GM18498 (cell line): ENCODE data around the gene COMMD1.
"Not testable (repeated sequence)": the region's sequence is repeated elsewhere in the genome, so short reads cannot be mapped to it uniquely, and the experiment has no call there.

Experiments
- ATAC-seq: cut with Tn5 transposase; IDR thresholded peaks from one replicate; pipeline ENCODE4 v1.9.1; 2021; ENCODE audit warnings: mild to moderate bottlenecking, moderate library complexity; ENCODE audit not compliant: unreplicated experiment

COMMD1 gene

DNA sequence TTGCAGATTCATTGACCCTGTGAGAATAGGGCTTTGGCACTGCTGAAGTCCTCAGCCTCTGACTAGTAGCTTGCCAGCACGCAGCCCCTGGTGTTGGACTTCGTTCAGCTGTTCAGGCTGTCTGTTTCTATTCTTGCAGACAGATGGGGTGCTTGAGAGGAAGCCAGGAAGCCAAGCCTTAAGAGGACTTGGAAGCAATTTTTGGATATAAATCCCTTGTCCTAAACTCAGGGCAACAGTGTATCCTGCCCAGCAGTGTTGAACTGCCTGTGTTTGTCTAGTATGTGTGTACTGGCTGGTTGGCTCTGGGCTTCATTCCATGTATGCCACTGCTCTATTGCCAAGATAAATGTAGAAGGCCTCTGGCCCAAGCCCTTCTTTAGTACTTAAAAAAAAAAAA lies 108.6 kb downstream of the COMMD1 start:
- ATAC-seq: no peak

DNA sequence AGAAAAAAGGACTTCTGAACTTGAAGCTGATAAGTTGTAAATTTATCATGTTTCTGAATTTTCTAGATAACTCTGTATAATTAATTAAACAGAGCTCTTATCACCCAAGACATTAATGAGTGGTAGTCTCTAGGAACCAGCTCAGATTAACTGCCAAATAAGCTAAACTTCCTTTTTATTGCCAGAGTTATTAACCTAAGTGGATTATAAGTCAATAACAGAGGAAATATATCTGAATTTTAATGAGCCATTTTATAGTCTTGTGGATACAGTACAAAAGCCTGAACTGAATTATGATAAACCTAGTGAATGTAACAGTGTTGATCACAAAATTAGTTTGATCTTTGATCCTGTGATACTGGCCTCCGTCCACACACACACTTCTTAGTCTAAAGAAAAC lies 111.5 kb downstream of the COMMD1 start:
- ATAC-seq: no peak

DNA sequence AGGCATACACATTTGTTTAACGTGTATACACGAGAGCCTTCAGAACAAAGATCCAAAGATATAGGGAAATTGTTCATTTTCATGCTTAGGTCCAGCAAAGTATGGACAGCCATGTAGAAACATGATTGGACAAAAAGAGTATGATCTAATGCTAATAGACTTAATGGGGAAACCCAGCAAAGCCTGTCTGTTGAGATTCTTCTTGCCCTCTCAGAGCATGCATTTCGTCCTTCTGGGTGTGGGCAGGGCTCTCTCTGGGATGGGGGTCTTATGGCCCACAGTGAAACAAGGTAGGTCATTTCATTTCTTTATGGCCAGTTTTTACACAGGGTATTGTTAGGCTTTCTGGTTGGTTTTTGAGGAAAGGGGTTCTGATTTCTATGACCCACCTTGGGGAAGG lies 124.4 kb downstream of the COMMD1 start:
- ATAC-seq: no peak

DNA sequence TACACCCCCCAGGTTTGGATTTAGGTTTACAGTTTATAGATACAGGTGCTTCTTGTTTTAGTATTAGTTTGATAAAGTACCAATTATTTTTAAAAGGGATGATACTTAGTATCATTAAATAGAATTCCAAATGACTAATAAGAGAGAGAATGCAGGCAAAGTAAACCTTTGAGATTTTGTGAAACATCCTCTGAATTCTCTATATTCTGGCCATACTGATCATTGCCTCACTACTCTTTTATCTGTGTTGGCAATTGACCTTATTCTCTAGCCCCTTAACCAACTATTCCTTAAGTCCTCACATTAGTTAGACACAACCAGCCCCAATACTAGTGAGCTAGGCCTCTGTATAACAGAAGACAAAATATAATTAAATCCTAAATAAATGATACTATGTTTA lies 125.4 kb downstream of the COMMD1 start:
- ATAC-seq: no peak

DNA sequence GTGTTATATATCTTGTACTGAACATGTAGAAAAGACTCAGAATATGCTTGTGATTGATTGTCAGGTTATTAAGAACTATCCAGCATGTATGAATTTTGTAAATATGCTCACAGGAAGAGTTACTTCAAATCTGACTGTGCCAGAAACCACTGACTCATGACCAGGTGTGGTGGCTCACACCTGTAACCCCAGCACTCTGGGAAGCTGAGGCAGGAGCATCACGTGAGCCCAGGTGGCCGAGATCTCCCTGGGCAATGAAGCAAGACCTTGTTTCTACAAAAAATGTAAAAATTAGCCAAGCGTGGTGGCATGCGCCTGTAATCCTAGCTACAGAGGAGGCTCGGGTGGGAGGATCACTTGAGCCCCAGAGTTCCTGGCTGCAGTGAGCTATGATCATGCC lies 126.6 kb downstream of the COMMD1 start:
- no peak for ATAC-seq

DNA sequence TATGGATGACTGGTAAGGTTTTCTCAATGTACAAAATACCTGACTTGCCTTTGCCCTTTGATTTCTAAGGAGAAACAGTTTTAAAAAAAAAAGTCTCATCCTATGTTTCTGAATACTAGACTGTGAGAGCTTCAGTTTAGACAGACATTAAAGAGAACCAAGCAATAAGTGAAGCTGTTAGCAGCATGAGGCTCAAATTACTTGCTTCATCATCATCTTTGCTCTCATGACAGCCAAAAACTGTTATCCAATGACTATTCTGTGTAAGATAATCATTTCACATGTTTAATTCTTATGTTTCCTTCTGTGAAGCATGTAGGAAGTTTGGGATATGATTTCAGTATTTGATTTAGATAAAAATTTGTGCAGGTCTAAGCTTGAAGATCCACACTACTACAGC lies 129.2 kb downstream of the COMMD1 start:
- ATAC-seq: no peak

DNA sequence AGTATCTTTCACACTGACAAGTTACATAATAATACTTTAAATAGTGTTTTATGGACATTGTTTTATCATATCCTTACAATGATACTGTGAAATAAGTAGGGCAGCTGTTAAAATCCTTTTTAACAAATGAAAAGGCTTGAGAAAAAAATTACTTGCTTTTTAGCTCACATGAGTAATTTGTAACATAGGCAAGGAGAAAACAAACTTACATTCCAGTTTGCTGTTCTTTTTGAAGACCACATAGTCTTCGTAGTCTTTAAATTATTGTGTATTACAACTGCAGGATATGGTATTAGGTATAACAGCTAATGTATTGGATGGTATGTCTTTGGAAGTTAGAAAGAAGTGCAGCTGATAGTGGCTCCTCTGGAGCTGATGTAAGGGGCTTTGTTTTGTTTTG lies 130.8 kb downstream of the COMMD1 start:
- ATAC-seq: no peak

DNA sequence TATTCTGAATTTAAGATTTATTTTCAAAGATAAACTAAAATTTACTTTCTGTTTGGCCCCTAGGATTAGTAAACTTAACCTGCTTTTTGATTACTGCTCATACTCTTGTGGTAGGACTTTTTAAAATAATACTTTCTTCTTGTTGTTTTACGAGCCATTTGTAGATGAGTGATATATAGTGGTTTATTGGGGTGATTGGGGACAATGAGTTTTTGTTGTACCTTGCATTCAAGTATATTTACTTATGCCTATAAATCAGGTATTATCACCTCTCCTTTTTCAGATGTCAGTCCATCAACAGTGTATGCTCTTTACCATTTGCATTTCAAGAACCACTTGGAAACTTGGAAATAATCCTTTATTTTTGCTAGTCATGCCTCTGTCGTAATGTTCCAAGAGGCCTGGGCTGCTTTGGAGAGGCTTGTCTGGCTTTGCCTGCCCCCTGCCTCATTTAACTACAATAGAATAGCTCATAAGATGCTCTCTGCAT lies 131.3 kb downstream of the COMMD1 start:
- ATAC-seq: no peak

DNA sequence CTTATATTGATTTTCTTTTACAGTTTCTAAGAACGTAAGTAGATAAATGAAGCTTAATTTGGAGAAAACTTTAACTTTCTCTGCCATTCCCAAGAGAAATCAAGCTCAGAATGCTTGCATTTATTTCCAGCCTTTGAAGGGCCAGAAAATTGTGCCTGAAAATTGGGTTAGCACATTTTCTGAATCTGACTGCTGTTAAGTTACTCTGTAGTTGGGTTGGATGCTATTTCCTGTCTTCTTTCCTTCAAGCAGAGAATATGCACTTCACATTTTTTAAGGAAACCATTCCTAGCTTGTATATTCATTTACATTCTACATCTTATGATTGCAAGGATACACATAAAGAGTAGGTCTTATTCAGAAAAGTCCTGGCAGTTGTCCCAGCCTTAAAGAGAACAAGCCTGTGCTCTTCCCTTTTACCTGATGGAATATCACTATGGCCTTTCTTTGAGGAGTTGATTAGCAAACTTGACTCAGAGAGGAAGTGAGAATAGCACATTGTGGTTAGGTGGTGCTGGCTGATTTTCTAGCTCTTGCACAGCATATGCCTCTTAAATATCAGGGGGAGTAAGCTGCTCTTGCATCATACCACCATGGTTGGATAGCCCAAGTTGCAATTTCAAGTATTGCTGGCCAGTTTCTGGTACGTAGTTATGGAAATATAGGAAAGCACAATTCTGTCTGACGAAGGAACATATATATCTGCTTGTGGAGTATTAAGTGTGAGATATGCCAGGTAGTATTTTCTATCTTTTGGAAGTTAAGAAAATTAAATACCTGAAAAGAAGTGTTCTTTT lies 133.7 kb downstream of the COMMD1 start:
- peak; percentile 100 for ATAC-seq

DNA sequence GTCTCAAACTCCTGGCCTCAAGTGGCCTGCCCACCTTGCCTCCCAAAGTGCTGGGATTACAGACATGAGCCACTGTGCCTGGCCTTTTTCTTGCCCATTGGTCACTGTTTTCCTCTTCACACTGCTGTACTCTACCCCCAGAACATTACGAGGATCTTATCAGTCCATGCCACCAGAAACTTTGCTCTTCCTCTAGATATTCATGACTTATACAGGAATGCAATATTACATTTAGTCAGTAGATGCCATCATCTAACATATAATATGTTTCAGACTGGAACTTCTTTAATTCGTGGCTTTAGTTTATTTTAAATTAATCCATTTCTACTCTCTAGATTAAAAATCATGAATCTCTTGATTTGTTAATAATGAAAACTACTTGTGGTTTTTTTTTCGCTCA lies 135.5 kb downstream of the COMMD1 start:
- no peak for ATAC-seq

DNA sequence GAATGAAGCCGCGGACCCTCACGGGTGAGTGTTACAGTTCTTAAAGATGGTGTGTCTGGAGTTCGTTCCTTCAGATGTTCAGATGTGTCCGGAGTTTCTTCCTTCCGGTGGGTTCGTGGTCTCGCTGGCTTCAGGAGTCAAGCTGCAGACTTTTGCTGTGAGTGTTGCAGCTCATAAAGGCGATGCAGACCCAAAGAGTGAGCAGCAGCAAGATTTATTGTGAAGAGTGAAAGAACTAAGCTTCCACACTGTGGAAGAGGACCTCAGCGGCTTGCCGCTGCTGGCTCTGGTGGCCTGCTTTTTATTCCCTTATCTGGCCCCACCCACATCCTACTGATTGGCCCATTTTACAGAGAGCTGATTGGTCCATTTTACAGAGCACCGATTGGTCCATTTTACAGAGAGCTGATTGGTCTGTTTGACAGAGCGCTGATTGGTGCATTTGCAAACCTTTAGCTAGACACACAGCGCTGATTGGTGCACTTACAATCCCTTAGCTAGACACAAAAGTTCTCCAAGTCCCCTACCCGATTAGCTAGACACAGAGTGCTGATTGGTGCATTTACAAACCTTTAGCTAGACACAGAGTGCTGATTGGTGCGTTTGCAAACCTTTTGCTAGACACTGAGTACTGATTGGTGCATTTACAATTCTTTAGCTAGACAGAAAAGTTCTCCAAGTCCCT lies 136.4 kb downstream of the COMMD1 start:
- ATAC-seq: not testable (repeated sequence)

DNA sequence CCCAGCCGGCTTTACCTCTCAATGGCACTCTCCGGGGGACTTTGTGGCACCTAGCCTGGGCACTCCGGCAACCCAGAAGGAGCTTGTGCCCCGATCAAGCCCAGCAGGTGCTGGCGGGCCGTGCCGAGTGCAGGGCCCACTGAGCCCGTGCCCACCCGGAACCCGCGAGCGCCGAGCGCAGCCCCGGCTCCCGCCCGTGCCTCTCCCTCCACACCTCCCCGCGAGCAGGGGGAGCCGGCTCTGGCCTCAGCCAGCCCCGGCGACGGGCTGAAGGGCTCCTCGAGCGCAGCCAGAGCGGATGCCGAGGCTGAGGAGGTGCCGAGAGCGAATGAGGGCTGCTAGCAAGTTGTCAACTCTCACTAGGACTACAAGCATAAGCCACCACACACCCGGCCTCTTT lies 136.9 kb downstream of the COMMD1 start:
- no peak for ATAC-seq

DNA sequence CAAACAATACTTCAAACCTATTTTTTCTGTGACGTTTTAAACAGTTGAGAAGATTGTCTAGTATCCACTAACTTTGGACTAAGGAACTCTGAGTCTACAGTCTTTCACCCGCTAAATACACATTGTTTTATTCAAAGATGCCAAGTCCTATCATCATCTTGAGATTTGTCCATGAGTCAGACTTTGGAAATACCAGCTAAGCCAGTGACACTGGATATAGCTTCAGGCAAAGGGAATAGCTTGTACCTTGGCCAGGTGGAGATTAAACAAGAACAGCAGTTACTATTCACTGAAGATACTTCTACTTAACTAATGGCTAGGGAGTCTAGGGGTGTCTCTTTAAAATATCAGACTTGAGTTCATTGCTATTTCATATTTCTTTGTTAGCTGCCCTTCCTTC lies 137.5 kb downstream of the COMMD1 start:
- ATAC-seq: no peak

DNA sequence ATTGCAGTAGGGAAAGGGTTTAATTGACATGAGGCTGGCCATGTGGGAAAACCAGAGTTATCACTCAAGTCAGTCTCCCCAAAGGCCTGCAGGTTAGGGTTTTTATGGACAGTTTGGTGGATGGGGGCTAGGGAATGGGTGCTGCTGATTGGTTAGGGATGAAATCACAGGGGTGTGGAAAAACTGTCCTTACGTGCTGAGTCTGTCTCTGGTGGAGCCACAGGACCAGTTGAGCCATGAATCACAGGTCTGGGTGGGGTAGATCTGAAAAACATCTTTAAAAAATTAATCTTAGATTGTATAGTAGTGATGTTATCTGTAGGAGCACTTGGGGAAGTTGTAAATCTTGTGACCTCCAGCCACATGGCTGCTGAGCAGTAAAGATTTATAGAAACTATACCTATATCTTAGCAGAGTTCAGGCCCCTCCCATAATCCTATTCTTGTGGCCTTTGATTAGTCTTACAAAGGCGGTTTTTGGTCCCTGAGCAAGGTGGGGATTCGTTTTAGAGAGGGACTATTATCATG lies 139.6 kb downstream of the COMMD1 start:
- ATAC-seq: no peak

DNA sequence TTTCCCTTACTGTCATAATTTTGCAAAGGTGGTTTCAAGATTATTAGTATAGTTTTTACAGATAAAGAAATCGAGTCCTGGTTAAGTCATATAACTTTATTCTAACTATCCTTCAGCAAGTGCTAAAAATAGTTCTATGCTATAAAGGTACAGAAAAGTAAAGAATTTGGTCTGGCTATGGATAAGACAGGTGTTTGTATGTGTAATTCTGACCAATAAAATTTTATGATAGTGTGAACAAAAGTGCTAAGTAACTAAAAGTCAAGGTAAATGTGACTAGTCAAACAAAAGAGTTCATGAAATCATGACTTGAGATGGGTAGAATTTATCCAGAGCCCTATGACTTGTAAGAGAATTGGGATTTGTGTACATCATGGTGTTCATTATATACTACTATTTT lies 140.7 kb downstream of the COMMD1 start:
- ATAC-seq: no peak

DNA sequence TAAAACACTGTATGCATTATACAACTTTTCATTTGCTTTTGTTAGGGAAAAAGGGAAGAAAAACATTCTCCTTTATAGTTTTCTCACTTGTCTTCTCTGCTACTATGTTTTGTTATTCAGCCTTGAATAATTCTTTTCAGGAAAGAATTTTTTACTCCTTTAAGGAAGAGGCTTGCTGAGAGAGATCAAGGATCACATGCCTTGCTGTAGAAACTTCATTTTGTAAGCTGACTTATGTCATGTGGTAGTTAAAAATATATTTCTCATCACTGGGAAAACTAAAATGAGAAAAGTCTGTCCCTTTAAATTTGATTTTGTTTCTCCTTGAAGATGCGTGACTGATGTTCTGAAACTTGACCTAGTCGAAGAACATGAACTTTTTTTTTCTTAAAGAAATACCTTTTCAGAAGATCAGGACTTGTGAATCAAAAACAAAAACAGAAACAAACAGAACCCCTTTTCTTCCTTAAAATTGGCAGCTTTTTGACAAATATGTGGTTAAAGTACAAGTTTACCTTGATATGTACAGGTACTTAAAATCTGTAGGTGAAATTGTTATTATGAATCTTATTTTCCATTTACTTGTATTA lies 145.1 kb downstream of the COMMD1 start:
- ATAC-seq: no peak

DNA sequence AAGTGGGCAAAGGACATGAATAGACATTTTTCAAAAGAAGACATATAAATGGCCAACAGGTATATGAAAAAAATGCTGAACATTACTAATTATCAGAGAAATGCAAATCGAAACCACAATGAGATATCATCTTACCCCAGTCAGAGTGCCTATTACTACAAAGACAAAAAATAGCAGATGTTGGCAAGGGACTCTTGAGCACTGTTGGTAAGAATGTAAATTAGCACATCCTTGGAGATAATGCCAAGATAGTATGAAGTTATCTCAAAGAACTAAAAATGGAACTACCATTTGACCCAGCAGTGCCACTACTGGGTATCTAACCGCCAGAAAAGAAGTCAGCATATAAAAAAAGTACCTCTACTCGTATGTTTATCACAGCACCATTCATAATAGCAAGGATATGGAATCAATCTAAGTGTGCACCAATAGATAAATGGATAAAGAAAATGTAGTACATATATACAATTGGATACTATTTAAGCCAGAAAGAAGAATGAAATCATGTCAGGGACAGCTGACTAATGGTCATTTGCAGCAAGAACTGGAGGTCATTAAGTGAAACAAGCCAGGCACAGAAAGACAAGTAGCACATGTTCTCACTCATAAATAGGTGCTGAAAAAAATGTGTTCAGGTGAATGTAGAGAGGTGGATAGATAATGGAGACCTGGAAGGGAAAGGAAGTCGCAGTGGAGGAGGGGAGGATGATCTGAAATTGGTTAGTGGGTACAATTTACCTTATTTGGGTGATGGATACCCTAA lies 148.7 kb downstream of the COMMD1 start:
- no peak for ATAC-seq

DNA sequence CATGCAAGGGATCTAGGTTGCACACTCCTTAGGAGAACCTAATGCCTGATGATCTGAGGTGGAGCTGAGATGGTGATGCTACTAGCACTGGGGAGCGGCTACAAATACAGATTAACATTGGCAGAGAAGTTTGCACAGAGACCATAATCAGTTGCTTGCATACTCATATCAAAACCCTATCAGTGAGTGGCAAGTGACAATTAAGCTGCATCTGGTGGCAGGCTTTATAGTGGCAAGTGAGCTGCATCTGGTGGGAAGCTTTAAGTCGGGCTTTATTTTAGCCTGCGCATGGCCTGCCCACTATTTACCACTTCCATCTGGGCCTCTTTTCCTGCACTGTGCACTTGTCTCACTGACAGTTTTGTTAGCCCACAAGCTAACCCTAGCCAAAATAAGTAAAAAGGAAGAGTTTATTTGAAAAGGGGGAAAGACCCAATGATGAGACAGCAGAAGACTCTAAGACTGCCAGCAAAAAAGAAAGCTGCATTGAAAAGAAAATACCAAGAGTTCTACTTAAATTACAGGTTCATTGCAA lies 149.5 kb downstream of the COMMD1 start:
- ATAC-seq: no peak

DNA sequence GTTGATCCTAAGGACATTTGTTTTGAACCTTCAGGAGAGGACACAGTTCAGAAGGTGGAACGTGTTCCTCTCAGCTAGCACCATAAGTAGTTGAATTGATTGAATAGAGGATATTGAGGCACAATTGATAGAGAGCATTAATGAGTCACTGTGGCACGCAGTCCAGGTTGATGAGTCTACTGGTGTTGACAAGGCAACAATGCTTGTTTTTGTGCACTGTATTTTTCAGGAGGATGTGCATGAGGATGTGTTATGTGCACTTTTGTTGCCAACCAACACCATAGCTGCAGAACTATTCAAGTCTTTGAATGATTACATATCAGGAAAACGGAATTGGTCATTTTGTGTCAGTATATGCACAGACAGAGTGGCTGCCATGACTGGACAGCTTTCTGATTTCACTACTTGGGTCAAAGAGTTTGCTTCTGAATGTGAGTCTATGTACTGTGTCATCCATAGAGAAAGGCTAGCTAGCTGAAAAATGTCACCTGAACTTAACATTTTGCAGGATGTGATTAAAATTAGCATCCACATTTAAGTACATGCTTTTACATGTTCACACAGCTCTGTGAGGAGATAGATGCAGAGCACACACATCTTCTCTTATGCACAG lies 150.4 kb downstream of the COMMD1 start:
- no peak for ATAC-seq

DNA sequence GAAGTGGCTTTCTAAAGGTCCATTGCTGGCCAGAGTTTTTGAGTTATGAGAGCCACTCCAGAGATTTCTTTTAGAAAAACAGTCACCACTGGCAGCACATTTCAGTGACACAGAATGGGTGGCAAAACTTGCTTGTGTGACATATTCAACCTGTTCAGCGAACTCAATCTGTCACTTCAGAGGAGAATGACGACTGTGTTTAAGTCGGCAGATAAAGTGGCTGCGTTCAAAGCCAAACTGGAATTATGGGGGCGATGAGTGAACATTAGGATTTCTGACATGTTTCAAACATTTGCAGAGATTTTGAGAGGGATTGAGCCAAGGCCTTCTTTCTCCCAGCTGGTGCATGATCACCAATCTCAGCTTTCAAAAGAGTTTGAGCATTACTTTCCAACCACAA lies 150.9 kb downstream of the COMMD1 start:
- no peak for ATAC-seq
